ENCODE data around the gene F11R.

GRCh38 chr1:161021165-161021969, 415 bp upstream of the F11R start:
- TF ChIP-seq, protein P1, sequence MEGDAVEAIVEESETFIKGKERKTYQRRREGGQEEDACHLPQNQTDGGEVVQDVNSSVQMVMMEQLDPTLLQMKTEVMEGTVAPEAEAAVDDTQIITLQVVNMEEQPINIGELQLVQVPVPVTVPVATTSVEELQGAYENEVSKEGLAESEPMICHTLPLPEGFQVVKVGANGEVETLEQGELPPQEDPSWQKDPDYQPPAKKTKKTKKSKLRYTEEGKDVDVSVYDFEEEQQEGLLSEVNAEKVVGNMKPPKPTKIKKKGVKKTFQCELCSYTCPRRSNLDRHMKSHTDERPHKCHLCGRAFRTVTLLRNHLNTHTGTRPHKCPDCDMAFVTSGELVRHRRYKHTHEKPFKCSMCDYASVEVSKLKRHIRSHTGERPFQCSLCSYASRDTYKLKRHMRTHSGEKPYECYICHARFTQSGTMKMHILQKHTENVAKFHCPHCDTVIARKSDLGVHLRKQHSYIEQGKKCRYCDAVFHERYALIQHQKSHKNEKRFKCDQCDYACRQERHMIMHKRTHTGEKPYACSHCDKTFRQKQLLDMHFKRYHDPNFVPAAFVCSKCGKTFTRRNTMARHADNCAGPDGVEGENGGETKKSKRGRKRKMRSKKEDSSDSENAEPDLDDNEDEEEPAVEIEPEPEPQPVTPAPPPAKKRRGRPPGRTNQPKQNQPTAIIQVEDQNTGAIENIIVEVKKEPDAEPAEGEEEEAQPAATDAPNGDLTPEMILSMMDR (conservative IDR thresholded peaks at IDR 0.05 in 1 of 2, IDR thresholded peaks at IDR 0.05 in 1 of 2; ENCODE audit: low read depth in 1 of 2, low read length in 2 of 2), result no peak
- peak; percentile 51 for TF ChIP-seq EZH2 (IDR thresholded peaks at IDR 0.05; ENCODE audit: low read length, missing control alignments)

All from fibroblast of lung (primary cell).